ENCODE data around the gene TMEM150B.
"Not testable (repeated sequence)": the region's sequence is repeated elsewhere in the genome, so short reads cannot be mapped to it uniquely, and the experiment has no call there.

TMEM150B gene

GRCh38 chr19:55339889-55340783 lies 15.0 kb upstream of the TMEM150B start:
- DNase-seq = peak in 6 of 58 donors; percentile 38 to 65 (median 48)

GRCh38 chr19:55339105-55339888 lies 14.2 kb upstream of the TMEM150B start, which contains the start of gene KMT5C:
KMT5C (plus strand) TSS chr19:55339876; CDS start chr19:55341937, 2,061 bp downstream.
- peak; percentile 98 to 100 (median 100) for DNase-seq

GRCh38 chr19:55336101-55336500 lies 11.0 kb upstream of the TMEM150B start:
- DNase-seq = no peak

DNA sequence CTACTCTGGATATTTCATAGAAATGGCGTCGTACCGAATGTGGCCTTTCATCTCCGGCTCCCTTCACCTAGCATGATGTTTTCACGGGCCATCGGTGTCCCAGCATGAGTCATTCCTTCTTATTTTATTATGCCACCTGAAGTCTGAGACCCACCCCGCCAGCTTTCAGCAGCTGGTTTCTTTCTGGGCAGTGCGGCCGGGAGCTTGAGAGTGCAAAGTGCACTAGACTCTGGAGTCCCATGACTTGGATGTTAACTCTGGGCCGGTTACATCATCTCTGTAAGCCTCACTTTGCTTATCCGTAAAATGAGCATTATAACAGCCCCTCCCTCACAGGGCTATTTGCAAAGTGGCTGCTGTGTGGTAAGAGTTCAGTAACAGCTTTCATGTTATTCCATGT lies 8.7 kb upstream of the TMEM150B start:
- no peak for DNase-seq

DNA sequence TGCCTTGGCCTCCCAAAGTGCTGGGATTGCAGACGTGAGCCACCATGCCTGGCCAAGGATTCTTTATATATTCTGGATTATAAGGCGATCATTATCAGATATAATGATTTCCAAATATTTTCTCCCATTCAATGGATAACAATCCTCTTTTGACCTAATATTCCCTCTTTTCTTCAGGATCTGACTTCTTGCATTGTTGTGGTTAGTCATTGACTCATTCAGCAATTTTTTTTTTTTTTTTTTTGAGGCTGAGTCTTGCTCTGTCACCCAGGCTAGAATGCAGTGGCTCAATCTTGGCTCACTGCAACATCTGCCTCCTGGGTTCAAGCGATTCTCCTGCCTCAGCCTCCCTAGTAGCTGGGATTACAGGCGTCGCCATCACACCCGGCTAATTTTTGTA lies 4.7 kb upstream of the TMEM150B start:
- DNase-seq = not testable (repeated sequence)

GRCh38 chr19:55328774-55329318 lies 3.7 kb upstream of the TMEM150B start:
- DNase-seq = not testable (repeated sequence)

DNA sequence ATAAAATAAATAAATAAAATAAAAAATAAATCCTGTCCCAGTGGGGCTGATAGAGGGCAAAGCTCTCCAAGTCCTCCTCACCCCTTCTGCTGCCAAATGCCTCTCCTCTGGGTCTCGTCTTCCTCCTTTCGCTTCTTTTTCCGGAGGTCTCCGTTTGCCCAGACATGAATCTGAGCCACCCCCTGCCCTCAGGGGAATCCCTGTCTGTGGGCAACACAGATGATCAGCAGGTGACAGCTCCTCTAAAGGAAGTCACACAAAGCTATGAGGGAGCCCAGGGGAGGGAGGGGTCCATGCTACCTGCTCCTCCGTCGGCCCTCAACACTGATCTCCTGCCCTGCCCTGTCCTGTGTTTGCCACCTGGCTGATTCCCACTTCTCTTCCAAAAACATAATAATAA lies 479 bp downstream of the TMEM150B start:
- DNase-seq = no peak

DNA sequence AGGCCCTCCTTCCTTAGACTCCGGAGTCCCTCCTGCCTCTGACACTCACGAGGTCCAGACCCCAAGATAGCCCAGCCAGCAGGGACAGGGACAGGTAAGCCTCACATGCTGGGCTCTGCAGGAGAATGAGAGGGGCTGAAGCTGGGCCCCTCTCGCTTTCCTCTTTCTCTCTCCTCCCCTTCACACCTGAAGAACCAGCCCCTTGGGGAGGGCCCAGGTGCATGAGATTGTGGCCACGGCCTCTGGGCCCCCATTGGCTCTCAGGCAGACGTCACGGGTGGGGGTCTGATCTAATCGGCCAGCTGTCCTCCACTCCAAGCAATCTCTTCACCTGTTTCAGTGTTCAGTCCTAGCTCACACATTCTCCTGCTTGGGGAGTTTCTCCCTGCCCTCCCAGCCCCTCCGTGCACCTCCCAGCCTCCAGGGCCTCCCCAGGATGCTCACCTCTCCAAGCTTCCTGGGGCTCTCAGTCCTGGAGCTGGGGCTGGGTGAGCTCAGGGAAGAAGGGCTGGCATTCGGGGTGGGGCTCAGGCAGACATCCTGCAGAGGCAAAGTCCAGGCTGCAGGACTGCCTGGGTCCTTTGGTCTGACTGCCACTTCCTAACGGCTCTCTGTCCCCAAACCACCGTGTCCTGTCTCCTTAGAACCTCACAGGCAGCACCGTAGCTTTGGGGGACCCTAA lies 2.8 kb downstream of the TMEM150B start:
- no peak for DNase-seq

GRCh38 chr19:55321466-55322137 lies 3.5 kb downstream of the TMEM150B start:
- DNase-seq = no peak

DNA sequence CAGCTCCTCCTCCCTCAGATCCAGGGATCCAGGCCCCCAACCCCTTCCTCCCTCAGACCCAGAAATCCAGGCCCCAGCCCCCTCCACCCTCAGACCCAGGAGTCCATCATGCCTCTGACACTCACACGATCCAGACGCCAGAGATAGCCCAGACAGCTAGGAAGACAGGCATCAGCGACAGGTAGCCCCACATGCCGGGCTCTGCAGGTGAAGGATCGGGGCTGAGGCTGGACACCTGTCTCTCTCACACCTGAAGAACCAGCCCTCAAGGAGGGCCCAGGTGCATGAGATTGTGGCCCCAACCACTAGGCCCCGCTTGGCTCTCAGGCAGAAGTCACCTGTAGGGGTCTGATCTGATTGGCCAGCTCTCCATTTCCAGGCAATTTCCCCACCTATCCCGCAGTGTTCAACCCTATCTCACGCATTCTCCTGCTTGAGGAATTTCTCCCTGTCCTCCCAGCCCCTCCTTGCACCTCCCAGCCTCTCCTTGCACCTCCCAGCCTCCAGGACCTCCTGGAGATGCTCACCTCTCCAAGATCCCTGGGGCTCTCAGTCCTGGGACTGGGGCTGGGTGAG lies 4.2 kb downstream of the TMEM150B start:
- no peak for DNase-seq

DNA sequence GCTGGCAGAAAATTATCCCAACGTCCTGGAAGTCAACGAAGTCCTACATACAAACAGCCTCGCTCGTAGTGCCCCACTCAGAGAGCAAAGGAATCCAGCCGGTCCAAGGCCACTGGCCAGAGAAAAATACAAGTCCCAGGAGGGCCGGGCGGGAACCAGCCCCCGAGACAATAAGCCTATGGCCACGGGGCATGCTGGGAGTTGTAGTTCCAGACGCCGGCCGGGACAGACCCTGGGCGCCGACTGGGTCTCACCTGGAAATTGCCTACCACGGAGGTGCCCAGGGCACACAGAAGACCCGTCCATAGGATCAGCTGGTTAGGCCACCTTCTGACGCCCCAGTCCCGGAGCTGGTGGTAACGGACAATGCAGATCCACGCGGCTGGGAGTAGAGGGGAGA lies 5.4 kb downstream of the TMEM150B start:
- DNase-seq = peak in 19 of 58 donors; percentile 4 to 49 (median 19)

GRCh38 chr19:55316646-55317045 lies 8.5 kb downstream of the TMEM150B start:
- DNase-seq = no peak

GRCh38 chr19:55315956-55316525 lies 9.1 kb downstream of the TMEM150B start:
- no peak for DNase-seq

- DNase-seq = no peak
Observed at GRCh38 chr19:55314396-55314795, 10.7 kb downstream of the TMEM150B start.

DNA sequence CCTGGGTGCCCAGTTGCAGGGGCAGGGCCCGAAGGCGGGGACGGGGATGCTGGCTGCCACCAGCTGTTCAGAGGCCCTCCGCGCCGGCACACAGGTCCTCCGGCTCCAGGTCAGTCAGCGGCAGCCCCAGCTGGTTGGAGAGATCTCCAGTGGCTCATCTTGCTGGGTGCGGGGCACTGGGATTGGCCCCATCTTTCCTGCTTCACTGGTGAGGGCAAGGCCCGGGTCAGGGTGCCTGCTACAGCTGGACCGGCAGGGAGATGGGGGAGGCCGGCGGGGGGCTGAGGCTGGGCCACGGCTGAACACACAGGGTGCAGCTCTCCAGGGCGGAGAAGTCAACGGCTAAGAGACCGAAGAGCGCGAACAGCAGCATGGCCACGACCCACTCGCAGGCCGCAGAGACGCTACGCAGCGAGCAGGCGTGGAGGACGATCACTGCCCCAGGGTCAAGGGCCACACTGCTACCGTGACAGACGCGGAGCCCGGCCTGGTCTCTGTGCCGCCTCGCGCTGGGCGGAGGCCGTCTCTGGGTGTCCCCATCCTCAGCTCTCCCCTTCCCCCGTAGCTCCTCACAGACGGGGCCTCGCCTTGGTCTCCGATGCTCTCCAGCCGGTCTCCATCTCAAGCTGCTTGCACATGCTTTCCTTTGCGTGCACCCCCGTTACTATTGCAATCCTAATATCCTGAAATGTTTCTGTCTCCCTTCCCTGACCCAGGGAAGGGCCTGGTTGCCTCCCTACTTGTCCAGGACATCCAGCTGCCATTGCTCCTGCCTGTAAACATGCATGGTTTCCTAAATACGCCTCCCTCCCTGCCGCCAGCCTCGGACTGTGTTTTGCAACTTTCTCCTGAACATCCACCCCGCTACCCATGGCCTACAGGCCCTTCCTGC lies 12.3 kb downstream of the TMEM150B start:
- DNase-seq = no peak

DNA sequence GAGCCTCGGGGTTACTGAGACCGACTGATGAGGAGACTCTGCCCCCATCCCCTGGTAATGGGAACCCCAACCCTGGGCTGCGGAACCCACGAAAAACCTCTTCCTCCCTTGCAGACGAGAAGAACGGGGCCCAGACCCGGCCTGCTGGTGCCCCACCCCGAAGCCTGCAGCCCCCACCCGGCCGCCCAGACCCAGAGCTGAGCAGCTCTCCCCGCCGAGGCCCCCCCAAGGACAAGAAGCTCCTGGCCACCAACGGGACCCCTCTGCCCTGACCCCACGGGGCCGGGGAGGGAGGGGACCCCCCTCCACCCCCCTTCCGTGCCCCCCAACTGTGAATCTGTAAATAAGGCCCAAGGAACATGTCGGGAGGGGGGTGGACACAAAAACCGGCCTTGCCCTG lies 13.3 kb downstream of the TMEM150B start:
- DNase-seq = no peak

- no peak for DNase-seq
Observed at GRCh38 chr19:55311397-55311796, 13.7 kb downstream of the TMEM150B start.

- no peak for DNase-seq
Observed at GRCh38 chr19:55310498-55310897, 14.6 kb downstream of the TMEM150B start.

GRCh38 chr19:55309448-55309847 lies 15.7 kb downstream of the TMEM150B start:
- DNase-seq = no peak
